ENCODE data around the gene LTO1. TPM values are rescaled to one million over a fixed set of nuclear protein-coding genes. Genes with fewer than 3 reads are reported as not detected.

Gene LTO1
- total and polyA plus RNA-seq, 2 of the 13 experiments (the other 11 are each of a cell fraction or from before 2014, with no cell fraction given), result 11.8 to 15.0 TPM

GRCh38 chr11:69667619-69668604 lies 7.2 kb downstream of the LTO1 start (continued):
- no peak for TF ChIP-seq ZNF800 (CRISPR knock-in tag; IDR thresholded peaks at IDR 0.05)

GRCh38 chr11:69666752-69667536 lies 8.2 kb downstream of the LTO1 start:
- CTCF ChIA-PET (ENCODE audit: low intra/inter-chr PET ratio, low total read pairs), result no interaction called here
- Histone ChIP-seq H3K4me3 (replicated peaks in 1 of 3; ENCODE audit: insufficient read depth in 1 of 3, low read depth in 2 of 3, low read length in 3 of 3) (no peak overlapping the region), H3K9me3 (ENCODE audit: low read length) (no peaks in the 10 kb centered on the region), H3K36me3 (replicated peaks in 1 of 2; ENCODE audit: control insufficient read depth in 1 of 2, insufficient read depth in 2 of 2, low read length in 2 of 2) (peaks cover 2 to 14% of the 10 kb centered on the region in 2 experiments; a peak in 4 of 5 replicates), H3K9ac (ENCODE audit: insufficient read depth, low read depth, low read length) (peak overlapping the region; percentile 57), H3K4me2 (ENCODE audit: low read depth, low read length) (no peak overlapping the region), H3K4me1 (ENCODE audit: insufficient read depth, low read length) (peaks cover 48% of the 10 kb centered on the region), H3K27ac (ENCODE audit: extremely low read length, insufficient read depth, low read length) (peak overlapping the region; percentile 77), H3K27me3 (ENCODE audit: control insufficient read depth in 1 of 2, insufficient read depth in 2 of 2, low read length in 2 of 2) (no peaks in the 10 kb centered on the region), H4K20me1 (ENCODE audit: insufficient read depth, low read length) (no peaks in the 10 kb centered on the region), H3K79me2 (ENCODE audit: insufficient read depth, low read length) (no peaks in the 10 kb centered on the region), H2AFZ (ENCODE audit: low read length) (no peak overlapping the region)
- intact Hi-C loops (cut with micrococcal nuclease; ENCODE audit: unreplicated experiment) (no loop called here), in situ Hi-C loops (cut with HindIII; ENCODE audit: extremely low pct_ligation_motif_present, low pct_unique_long_range_greater_than_20kb) (no loop called here)
- BruUV-seq (replicated peaks), result no TSS peak
- no peak for ATAC-seq
- 98% methylated on average over 29 of the region's 33 CpGs for WGBS (ENCODE audit: low lambda C conversion rate)
- TF ChIP-seq RBFOX2 (IDR thresholded peaks at IDR 0.05; ENCODE audit: low read depth, low read length), result no peak
- peak; percentile 30 for TF ChIP-seq AGO2 (optimal IDR thresholded peaks at IDR 0.05; ENCODE audit: low read depth, low read length)
- TF ChIP-seq SIX4 (CRISPR knock-in tag; IDR thresholded peaks at IDR 0.05), result no peak
- peak; percentile 40 for TF ChIP-seq RBM39 (IDR thresholded peaks at IDR 0.05; ENCODE audit: low read depth, low read length, poor library complexity, severe bottlenecking)
- TF ChIP-seq ZBTB3 (CRISPR knock-in tag; IDR thresholded peaks at IDR 0.05; ENCODE audit: borderline replicate concordance, low read depth), result 0 out of 2 replicates have a peak, but pooled peaks have one; percentile 3
- no peak for FAIRE-seq
- POLR2A ChIA-PET, result interaction anchor here (1.5 to 8.9 kb wide), 3 partner anchors 10 to 23 kb away, joined by 6 to 128 read pairs (median 30); no protein-coding TSS in a partner anchor
- no peak for DNase-seq (ENCODE audit: low spot score)

Measured in HepG2 (cell line).